Esophagus mucosa (tissue), 1 donor: Measurements from ENCODE around the gene KLK3. TPM values are rescaled to one million over a fixed set of nuclear protein-coding genes. Genes with fewer than 3 reads are reported as not detected.

ENCODE experiments used
- ATAC-seq: fragments of 200-7000 bp; cut with Tn5 transposase; one replicate; pipeline ENCODE4 v1.9.1; 2020
- total RNA-seq: library from RNA; stranded (reverse); gene quantifications from one replicate; pipeline ENCODE4 v1.2.4, GENCODE V29; 2023
- donor health status: DM: yes; HTN: yes; CAD: no.

The KLK3 gene
- total RNA-seq, 1 donor from 2014 or later = not detected

GRCh38 chr19:50906217-50906616, 51.5 kb downstream of the KLK3 start:
- ATAC-seq = peak; percentile 30

- ATAC-seq = no peak
These were observed 53.6 kb downstream of the KLK3 start for GRCh38 chr19:50908336-50908735.

GRCh38 chr19:50909240-50910070, 54.7 kb downstream of the KLK3 start:
- peak; percentile 91 for ATAC-seq

Other genes with a start within 250 kb of the KLK3 start
- gene SYT3, start 215.0 kb upstream of the KLK3 start, total RNA-seq = not detected
- not detected for gene C19orf81, start 205.5 kb upstream of the KLK3 start, total RNA-seq
- gene SHANK1, start 135.1 kb upstream of the KLK3 start, total RNA-seq = 0.04 TPM
- 2.7 TPM for gene CLEC11A, start 131.6 kb upstream of the KLK3 start, total RNA-seq
- gene GPR32, start 84.5 kb upstream of the KLK3 start, total RNA-seq = not detected
- not detected for gene ACP4, start 64.5 kb upstream of the KLK3 start, total RNA-seq
- gene KLK1, start 31.1 kb upstream of the KLK3 start, total RNA-seq = 1.3 TPM
- gene KLK15, start 21.3 kb upstream of the KLK3 start, total RNA-seq = not detected
- gene KLK2, start 18.5 kb downstream of the KLK3 start, total RNA-seq = not detected
- not detected for gene KLK4, start 56.5 kb downstream of the KLK3 start, total RNA-seq
- 93.9 TPM for gene KLK5, start 98.1 kb downstream of the KLK3 start, total RNA-seq
- gene KLK6, start 114.7 kb downstream of the KLK3 start, total RNA-seq = 106 TPM
- gene KLK7, start 129.0 kb downstream of the KLK3 start, total RNA-seq = 146 TPM
- 418 TPM for gene KLK8, start 146.7 kb downstream of the KLK3 start, total RNA-seq
- gene KLK10, start 164.8 kb downstream of the KLK3 start, total RNA-seq = 225 TPM
- 209 TPM for gene KLK11, start 171.7 kb downstream of the KLK3 start, total RNA-seq
- gene KLK12, start 180.1 kb downstream of the KLK3 start, total RNA-seq = 153 TPM
- gene KLK13, start 210.2 kb downstream of the KLK3 start, total RNA-seq = 1,054 TPM
- gene KLK14, start 228.0 kb downstream of the KLK3 start, total RNA-seq = 0.68 TPM